Activated T-cell treated with anti-CD3 and anti-CD28 coated beads, Interleukin-2, amount 50 U/mL, for 72 hours (primary cell): ENCODE measurements around the gene RYR3. TPM values are rescaled to one million over a fixed set of nuclear protein-coding genes. Genes with fewer than 3 reads are reported as not detected.

Experiments
- ATAC-seq, 2 donors: fragments of 150-1000 bp; cut with Tn5 transposase; replicated peaks in 1 of 2; 2 replicates each; pipeline ENCODE4 v1.10.0; 2021; ENCODE audit warnings: moderate library complexity in 2 of 2, mild to moderate bottlenecking in 1 of 2
- DNase-seq, 2 donors: peaks; one replicate each; pipeline ENCODE4 v3.0.0; 2021 to 2022; ENCODE audit warnings: mixed read lengths in 1 of 2
- H3K27ac Mint-ChIP-seq: one replicate; pipeline ENCODE4 v1.8.0; 2022; ENCODE audit warnings: mild to moderate bottlenecking, moderate library complexity, mixed read lengths
- H3K27me3 Mint-ChIP-seq: one replicate; pipeline ENCODE4 v1.8.0; 2022; ENCODE audit warnings: low read depth, mixed read lengths
- H3K36me3 Mint-ChIP-seq, 2 donors: one replicate each; pipeline ENCODE4 v1.8.0; 2022; ENCODE audit warnings: mixed read lengths in 2 of 2, mild to moderate bottlenecking in 1 of 2; ENCODE audit not compliant: insufficient read depth in 2 of 2
- H3K4me1 Mint-ChIP-seq: one replicate; pipeline ENCODE4 v1.8.0; 2022; ENCODE audit warnings: low read depth, mixed read lengths
- H3K4me3 Mint-ChIP-seq, 2 donors: one replicate each; pipeline ENCODE4 v1.8.0; 2022; ENCODE audit warnings: mild to moderate bottlenecking in 2 of 2, mixed read lengths in 2 of 2, moderate library complexity in 2 of 2
- H3K9me3 Mint-ChIP-seq, 2 donors: one replicate each; pipeline ENCODE4 v1.8.0; 2022; ENCODE audit warnings: mixed read lengths in 2 of 2
- total RNA-seq, 2 donors: library from RNA; stranded (reverse); gene quantifications; one replicate each; pipeline ENCODE4 v1.2.3, GENCODE V29; 2022

The RYR3 gene
- total RNA-seq, 2 donors from 2014 or later = not detected

DNA sequence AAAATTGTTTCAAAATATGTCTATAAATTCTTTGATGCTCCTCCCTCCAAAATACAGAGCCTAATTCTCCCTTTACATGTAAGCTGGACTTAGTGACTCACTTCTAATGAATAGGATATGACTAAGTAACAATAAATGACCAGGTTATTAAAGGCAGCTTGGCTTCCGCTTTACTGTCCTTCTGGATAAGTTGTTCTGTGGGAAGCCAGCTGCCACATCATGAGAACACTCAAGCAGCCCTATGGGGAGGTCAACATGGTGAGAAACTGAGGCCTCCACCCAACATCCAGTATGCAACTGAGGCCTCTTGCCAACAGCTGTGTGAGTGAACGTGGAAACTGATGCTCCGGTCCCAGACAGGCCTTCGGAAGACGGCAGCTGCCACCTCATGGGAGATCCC lies 410.2 kb downstream of the RYR3 start:
- DNase-seq (no peak), ATAC-seq (no peak)
- no peaks in the 10 kb centered on the region for H3K36me3 Mint-ChIP-seq
- H3K4me1 Mint-ChIP-seq = peaks cover 4% of the 10 kb centered on the region
- peaks cover 0 to 3% of the 10 kb centered on the region in 2 donors for H3K9me3 Mint-ChIP-seq
- peaks cover 10% of the 10 kb centered on the region for H3K27me3 Mint-ChIP-seq
- H3K27ac Mint-ChIP-seq = no peak overlapping the region
- no peak overlapping the region for H3K4me3 Mint-ChIP-seq

DNA sequence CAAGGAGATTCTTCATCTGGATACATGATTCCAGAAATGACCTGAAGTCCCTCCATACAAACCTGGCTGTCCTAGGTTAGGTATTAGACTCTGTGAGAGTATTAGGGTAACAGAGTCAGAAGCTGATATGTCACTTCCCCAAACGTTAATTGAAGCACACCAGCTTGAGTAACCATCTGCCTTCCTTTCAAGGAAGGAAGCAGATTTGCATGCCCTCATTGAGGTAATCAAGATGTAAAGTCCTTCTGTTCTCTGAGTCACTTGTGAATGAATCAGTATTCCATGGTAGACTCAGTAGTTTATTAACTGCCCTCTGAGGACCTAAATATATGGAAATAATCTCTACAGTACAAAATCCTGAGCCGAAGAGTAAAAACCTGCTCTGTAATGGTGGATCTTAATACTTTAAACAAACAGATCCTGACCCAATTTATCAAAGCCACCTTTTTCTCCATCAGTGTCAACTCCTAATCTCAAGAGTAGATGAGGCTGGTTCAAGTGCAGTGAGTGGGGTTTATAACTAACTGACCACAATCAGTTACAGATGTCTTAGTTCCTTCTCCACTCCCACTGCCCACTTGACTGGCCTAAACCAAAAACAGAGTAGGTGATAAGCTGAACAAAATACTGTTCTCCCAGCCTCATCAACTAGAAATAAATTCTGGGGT lies 411.4 kb downstream of the RYR3 start:
- Mint-ChIP-seq H3K36me3 (no peaks in the 10 kb centered on the region), H3K9me3 (peaks cover 0 to 2% of the 10 kb centered on the region in 2 donors), H3K27ac (no peak overlapping the region), H3K4me1 (no peaks in the 10 kb centered on the region), H3K27me3 (peaks cover 10% of the 10 kb centered on the region), H3K4me3 (no peak overlapping the region)
- ATAC-seq = no peak
- no peak for DNase-seq

GRCh38 chr15:33722673-33723015 lies 411.9 kb downstream of the RYR3 start:
- DNase-seq (no peak), ATAC-seq (no peak)
- H3K27me3 Mint-ChIP-seq = peaks cover 10% of the 10 kb centered on the region
- H3K27ac Mint-ChIP-seq = no peak overlapping the region
- H3K9me3 Mint-ChIP-seq = no peaks in the 10 kb centered on the region
- H3K4me3 Mint-ChIP-seq = no peak overlapping the region
- H3K36me3 Mint-ChIP-seq = no peaks in the 10 kb centered on the region
- no peaks in the 10 kb centered on the region for H3K4me1 Mint-ChIP-seq

DNA sequence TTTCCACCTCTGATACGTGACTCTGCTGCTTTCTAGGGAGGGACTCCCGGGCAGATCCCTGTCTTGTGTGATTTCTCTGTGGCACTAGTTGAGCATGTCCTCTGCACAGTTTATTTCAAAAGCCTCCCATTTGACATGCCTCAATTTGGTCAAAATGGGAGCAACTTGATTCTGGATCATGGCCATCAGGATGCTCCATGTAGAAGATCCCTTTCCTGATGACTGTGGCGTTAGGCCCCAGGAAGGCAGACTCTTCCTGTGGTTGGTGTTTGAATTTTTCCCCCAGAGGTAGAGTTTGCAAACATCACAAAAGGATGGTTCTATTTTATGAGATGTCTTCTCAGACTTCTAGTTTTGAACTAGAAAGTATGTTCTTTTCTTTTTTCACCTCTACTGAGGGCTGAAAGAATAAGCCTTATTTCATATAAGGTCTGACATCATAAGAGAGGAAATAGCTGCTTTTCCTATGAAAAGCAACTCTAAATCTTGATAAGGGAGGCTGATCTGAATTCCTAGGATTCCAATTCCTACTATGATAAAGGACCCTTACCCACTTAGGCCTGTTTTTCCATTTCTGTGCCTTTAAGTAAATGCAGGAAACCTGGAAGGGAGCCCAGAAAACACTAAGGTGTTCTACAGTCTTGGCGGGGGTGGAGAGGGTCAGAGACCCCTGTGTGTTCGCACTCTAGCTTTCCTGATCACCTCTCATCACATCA lies 413.7 kb downstream of the RYR3 start:
- Mint-ChIP-seq H3K9me3 (no peaks in the 10 kb centered on the region), H3K4me3 (no peak overlapping the region), H3K4me1 (no peaks in the 10 kb centered on the region), H3K27me3 (peaks cover 5% of the 10 kb centered on the region), H3K27ac (no peak overlapping the region), H3K36me3 (no peaks in the 10 kb centered on the region)
- ATAC-seq (no peak), DNase-seq (no peak)

- Mint-ChIP-seq H3K4me1 (no peaks in the 10 kb centered on the region), H3K4me3 (no peak overlapping the region), H3K27ac (no peak overlapping the region), H3K9me3 (no peaks in the 10 kb centered on the region), H3K36me3 (no peaks in the 10 kb centered on the region), H3K27me3 (no peaks in the 10 kb centered on the region)
- DNase-seq = no peak
- no peak for ATAC-seq
These were observed 418.9 kb downstream of the RYR3 start for GRCh38 chr15:33729653-33730052.

DNA sequence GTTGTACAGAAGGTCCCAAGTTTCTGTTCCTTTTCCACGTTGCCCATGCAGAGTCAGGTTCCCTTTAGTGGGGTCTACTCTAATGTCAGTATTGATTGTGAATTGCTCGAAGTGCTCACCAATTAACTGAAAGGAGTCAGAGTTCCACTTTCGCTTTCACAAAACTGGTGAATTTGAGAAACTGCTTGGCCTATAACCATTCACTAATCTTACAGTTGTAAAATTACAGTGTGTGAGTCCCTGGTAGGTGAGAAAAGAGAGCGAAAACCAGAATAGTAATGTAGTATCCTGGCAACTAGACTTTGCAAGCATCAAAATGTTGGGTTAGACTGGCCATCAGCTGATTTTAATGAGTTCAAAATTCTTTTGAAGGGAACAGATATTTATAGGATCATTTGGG lies 420.0 kb downstream of the RYR3 start:
- Mint-ChIP-seq H3K9me3 (no peaks in the 10 kb centered on the region), H3K36me3 (no peaks in the 10 kb centered on the region), H3K27ac (no peak overlapping the region), H3K4me1 (no peaks in the 10 kb centered on the region), H3K27me3 (no peaks in the 10 kb centered on the region), H3K4me3 (no peak overlapping the region)
- ATAC-seq (no peak), DNase-seq (no peak)

- no peak for DNase-seq
These were observed 424.4 kb downstream of the RYR3 start for GRCh38 chr15:33735143-33735542.

GRCh38 chr15:33735637-33736247 lies 425.0 kb downstream of the RYR3 start:
- peaks cover 5% of the 10 kb centered on the region for H3K4me1 Mint-ChIP-seq
- no peaks in the 10 kb centered on the region for H3K36me3 Mint-ChIP-seq
- DNase-seq = peak; percentile 3 to 6
- H3K27ac Mint-ChIP-seq = no peak overlapping the region
- H3K4me3 Mint-ChIP-seq = no peak overlapping the region
- no peaks in the 10 kb centered on the region for H3K27me3 Mint-ChIP-seq
- no peaks in the 10 kb centered on the region for H3K9me3 Mint-ChIP-seq
- no peak for ATAC-seq

More at GRCh38 chr15:33735143-33735542, 424.4 kb downstream of the RYR3 start:
- Mint-ChIP-seq H3K27me3 (no peaks in the 10 kb centered on the region), H3K4me1 (peaks cover 5% of the 10 kb centered on the region), H3K4me3 (no peak overlapping the region), H3K9me3 (no peaks in the 10 kb centered on the region), H3K27ac (no peak overlapping the region), H3K36me3 (no peaks in the 10 kb centered on the region)
- ATAC-seq = no peak

DNA sequence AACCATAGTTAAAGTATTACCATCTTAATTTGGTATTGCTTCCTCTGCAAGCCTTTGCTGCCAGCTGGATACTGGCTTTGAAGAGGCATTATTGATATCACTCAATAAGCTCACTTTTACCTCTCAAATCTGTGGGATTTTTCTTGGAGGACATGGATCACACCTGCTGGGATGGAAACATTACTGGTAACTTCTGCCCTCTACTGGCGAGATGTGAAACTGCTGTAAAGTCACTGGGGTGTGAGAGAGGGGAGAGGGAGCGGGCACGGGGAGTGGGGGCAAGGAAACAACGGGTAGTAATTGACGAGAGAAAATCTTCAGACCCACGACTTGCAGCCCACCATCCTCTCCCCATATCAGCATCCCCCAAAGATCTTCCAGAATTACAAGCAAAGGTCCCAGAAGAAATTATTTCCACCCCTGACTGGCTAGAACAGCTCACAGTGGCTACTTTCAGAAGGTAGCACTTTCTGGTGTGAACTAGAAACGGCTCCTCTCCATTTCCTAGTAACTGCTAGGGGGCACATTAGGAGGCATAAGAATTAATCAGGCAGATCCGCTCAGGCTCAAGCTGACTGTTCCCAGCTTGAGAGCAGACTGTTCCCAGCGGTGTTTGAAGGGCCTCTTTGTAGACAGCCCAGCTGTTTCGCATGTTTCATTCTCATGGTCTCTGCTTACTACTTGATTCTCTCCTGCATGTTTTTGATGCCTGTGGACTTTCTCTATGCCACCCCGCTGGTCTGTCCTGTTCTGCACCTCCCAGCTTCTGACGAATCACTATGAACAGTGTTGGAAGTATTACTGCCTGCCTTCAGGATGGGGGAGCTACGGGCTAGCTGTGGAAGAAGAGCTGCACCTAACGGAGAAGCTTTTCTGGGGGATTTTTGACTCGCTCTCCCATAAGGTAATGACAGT lies 427.2 kb downstream of the RYR3 start:
- no peaks in the 10 kb centered on the region for H3K27me3 Mint-ChIP-seq
- no peak overlapping the region for H3K4me3 Mint-ChIP-seq
- ATAC-seq (no peak), DNase-seq (peak; percentile 22 to 43)
- H3K4me1 Mint-ChIP-seq = peaks cover 5% of the 10 kb centered on the region
- H3K27ac Mint-ChIP-seq = no peak overlapping the region
- no peaks in the 10 kb centered on the region for H3K36me3 Mint-ChIP-seq
- H3K9me3 Mint-ChIP-seq = no peaks in the 10 kb centered on the region

DNA sequence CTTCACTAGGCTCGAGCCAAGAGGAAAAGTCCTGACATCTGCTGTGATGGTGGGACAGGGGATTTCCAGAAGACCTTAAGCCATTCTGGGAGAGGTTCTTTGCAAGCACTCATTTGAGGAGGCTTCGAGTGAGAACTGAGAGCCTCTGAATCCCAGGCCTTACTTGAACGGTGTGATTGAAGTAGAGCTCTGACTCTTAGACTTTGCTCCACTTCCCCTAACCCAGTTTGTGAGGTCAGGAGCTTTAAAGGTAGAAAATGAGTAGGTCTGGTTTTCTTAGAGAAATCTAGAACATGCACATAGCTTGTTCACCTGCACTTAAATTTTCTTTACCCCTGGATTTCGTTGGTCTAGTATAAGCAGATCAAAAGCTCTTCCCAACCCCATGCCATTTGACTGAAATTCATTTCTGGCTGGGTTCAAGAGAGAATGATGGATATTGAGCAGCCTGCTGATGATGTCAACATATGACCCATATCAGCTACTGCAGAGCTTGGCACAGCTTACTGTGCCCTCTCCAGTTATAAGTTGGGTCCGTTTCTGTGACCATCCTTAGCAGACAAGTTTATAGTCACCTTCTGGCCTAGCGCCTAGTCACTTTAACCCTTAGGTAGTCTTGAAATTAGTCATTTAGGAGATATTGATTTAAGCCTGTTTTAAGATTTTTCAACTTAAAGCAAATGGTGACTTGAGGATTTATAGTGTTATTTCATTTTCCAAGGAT lies 428.3 kb downstream of the RYR3 start:
- peak in 1 of 2 donors; percentile 94 for ATAC-seq
- DNase-seq = peak in 1 of 2 donors; percentile 7
- Mint-ChIP-seq H3K4me1 (peaks cover 5% of the 10 kb centered on the region), H3K27me3 (no peaks in the 10 kb centered on the region), H3K4me3 (no peak overlapping the region), H3K9me3 (no peaks in the 10 kb centered on the region), H3K36me3 (no peaks in the 10 kb centered on the region), H3K27ac (no peak overlapping the region)

- H3K36me3 Mint-ChIP-seq = no peaks in the 10 kb centered on the region
- no peak overlapping the region for H3K4me3 Mint-ChIP-seq
- H3K4me1 Mint-ChIP-seq = peaks cover 5% of the 10 kb centered on the region
- no peaks in the 10 kb centered on the region for H3K9me3 Mint-ChIP-seq
- ATAC-seq (no peak), DNase-seq (no peak)
- H3K27ac Mint-ChIP-seq = no peak overlapping the region
- H3K27me3 Mint-ChIP-seq = no peaks in the 10 kb centered on the region
These were observed 431.5 kb downstream of the RYR3 start for GRCh38 chr15:33742306-33742705.

- Mint-ChIP-seq H3K27ac (no peak overlapping the region), H3K36me3 (no peaks in the 10 kb centered on the region), H3K27me3 (no peaks in the 10 kb centered on the region), H3K9me3 (no peaks in the 10 kb centered on the region), H3K4me3 (no peak overlapping the region), H3K4me1 (peaks cover 2% of the 10 kb centered on the region)
- no peak for DNase-seq
- no peak for ATAC-seq
These were observed 432.0 kb downstream of the RYR3 start for GRCh38 chr15:33742800-33743199.
